ENCODE results near the gene DACT3.

DNA sequence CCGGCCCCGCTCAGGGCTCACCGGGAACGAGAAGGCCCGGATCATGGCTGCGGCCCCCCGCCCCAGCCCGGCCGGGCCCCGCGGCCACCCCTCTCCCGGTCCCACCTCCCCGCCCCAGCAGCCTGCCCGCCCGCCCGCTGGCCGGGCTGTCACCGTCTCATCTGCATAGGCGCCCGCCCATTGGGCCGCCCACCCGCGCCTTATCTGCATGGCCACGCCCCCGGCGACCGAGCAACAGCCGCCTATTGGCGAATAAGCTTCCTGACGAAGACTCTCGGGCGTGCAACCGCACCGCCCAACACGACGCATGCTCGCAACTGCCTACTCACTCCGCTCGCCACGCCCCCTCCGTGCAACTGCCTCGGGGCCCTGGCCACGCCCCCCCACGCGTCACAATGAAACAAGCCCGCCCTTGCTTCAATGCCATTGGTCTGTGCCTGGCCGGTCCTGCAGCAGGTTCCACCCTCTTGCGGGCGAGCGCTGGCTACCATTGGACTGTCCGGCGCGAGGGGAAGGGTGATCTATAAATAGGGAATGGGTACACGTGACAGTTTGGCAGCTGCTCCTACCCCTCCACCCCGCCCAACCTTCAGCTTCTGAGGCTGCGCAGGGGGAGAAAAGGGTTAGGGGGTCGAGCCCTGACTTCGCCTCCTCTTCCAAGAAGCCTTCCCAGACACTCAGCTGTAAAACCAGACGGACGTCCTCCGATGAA, at the start of gene DACT3:
- no peak for TF ChIP-seq POLR2A (IDR thresholded peaks at IDR 0.05)
- TF ChIP-seq, protein P1, sequence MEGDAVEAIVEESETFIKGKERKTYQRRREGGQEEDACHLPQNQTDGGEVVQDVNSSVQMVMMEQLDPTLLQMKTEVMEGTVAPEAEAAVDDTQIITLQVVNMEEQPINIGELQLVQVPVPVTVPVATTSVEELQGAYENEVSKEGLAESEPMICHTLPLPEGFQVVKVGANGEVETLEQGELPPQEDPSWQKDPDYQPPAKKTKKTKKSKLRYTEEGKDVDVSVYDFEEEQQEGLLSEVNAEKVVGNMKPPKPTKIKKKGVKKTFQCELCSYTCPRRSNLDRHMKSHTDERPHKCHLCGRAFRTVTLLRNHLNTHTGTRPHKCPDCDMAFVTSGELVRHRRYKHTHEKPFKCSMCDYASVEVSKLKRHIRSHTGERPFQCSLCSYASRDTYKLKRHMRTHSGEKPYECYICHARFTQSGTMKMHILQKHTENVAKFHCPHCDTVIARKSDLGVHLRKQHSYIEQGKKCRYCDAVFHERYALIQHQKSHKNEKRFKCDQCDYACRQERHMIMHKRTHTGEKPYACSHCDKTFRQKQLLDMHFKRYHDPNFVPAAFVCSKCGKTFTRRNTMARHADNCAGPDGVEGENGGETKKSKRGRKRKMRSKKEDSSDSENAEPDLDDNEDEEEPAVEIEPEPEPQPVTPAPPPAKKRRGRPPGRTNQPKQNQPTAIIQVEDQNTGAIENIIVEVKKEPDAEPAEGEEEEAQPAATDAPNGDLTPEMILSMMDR (IDR thresholded peaks at IDR 0.05), result peak in 1 of 6 experiments; percentile 28
- TF ChIP-seq POLR2AphosphoS5 (IDR thresholded peaks at IDR 0.05), result peak in 1 of 2 donors; percentile 44
- TF ChIP-seq EP300 (IDR thresholded peaks at IDR 0.05), result no peak

Measured in upper lobe of left lung (tissue), 4 donors.